A673 (cell line): ENCODE data around the gene ORM2. TPM values are rescaled to one million over a fixed set of nuclear protein-coding genes. Genes with fewer than 3 reads are reported as not detected.

Experiments used
- BruUV-seq: library from RNA; stranded (reverse); fragments of 400-500 nt; replicated peaks from 2 replicates; lab custom pipeline; 2021; lab: Mats Ljungman, UMichigan
- CTCF ChIA-PET: fragments of 300-600 bp; sonication (Branson Sonifier 250); formaldehyde crosslinking; loops from one replicate; lab custom pipeline; 2022; ENCODE audit warnings: antibody characterized with exemption; lab: Charles Lee
- POLR2A ChIA-PET: fragments of 300-600 bp; sonication (Branson Sonifier 250); formaldehyde crosslinking; loops from one replicate; lab custom pipeline; 2022; ENCODE audit warnings: antibody characterized with exemption; ENCODE audit not compliant: low non-redundant PET; lab: Charles Lee
- DNase-seq: peaks from one replicate; pipeline ENCODE4 v3.0.0-alpha.2; 2015; ENCODE audit warnings: low spot score
- H3K27ac ChIP-seq: fragments of 200-600 bp; sonication (generic); 2 replicates; pipeline ENCODE4 v1.5.1; 2016; ENCODE audit warnings: mixed run types, low read depth, mild to moderate bottlenecking, mixed read lengths, antibody characterized with exemption, low read length; ENCODE audit not compliant: poor library complexity, severe bottlenecking
- H3K27me3 ChIP-seq: fragments of 200-600 bp; sonication (generic); replicated peaks from 2 replicates; pipeline ENCODE4 v1.6.1; 2017; ENCODE audit warnings: mixed run types, low read depth, mild to moderate bottlenecking, mixed read lengths, antibody characterized with exemption, low read length; ENCODE audit not compliant: insufficient read depth, poor library complexity
- H3K36me3 ChIP-seq: fragments of 200-600 bp; sonication (generic); 2 replicates; pipeline ENCODE4 v1.6.1; 2016; ENCODE audit warnings: mixed run types, mild to moderate bottlenecking, mixed read lengths, antibody characterized with exemption, low read length; ENCODE audit not compliant: insufficient read depth, poor library complexity, severe bottlenecking
- H3K4me1 ChIP-seq: fragments of 200-600 bp; sonication (generic); 2 replicates; pipeline ENCODE4 v1.6.1; 2017; ENCODE audit warnings: mixed run types, mild to moderate bottlenecking, mixed read lengths, antibody characterized with exemption, low read length; ENCODE audit not compliant: insufficient read depth, poor library complexity, severe bottlenecking
- H3K4me3 ChIP-seq: fragments of 200-600 bp; sonication (generic); 2 replicates; pipeline ENCODE4 v1.5.1; 2016; ENCODE audit warnings: low read depth, mixed run types, mild to moderate bottlenecking, mixed read lengths, low read length; ENCODE audit not compliant: poor library complexity, severe bottlenecking
- H3K9me3 ChIP-seq: fragments of 200-600 bp; sonication (generic); 2 replicates; pipeline ENCODE4 v1.6.1; 2016; ENCODE audit warnings: mixed run types, low read depth, mild to moderate bottlenecking, mixed read lengths, antibody characterized with exemption, low read length; ENCODE audit not compliant: poor library complexity, severe bottlenecking
- EZH2 ChIP-seq: fragments of 200-600 bp; sonication (generic); IDR thresholded peaks from 2 replicates; pipeline ENCODE4 v1.6.1; 2017; ENCODE audit warnings: borderline replicate concordance, low read depth, mild to moderate bottlenecking, mixed read lengths, antibody characterized with exemption, low read length; ENCODE audit not compliant: poor library complexity, severe bottlenecking
- intact Hi-C: fragments of 100-400 bp; cut with micrococcal nuclease; formaldehyde crosslinking; loops from one replicate; pipeline ENCODE4 v1.10.0; 2022; ENCODE audit not compliant: unreplicated experiment
- total RNA-seq: library from RNA; stranded (reverse); gene quantifications from 2 replicates; pipeline ENCODE4 v1.2.3, GENCODE V29; 2021
- TF ChIP-seq, protein P1 (sequence below): fragments of 300-800, 200-600 bp; sonication (generic); conservative IDR thresholded peaks from 2 replicates; pipeline ENCODE4 v1.5.1; 2017; ENCODE audit warnings: low read depth, mild to moderate bottlenecking, antibody characterized with exemption, low read length, moderate library complexity, mixed read lengths

Gene ORM2
- total RNA-seq, 1 experiment from 2014 or later = not detected

DNA sequence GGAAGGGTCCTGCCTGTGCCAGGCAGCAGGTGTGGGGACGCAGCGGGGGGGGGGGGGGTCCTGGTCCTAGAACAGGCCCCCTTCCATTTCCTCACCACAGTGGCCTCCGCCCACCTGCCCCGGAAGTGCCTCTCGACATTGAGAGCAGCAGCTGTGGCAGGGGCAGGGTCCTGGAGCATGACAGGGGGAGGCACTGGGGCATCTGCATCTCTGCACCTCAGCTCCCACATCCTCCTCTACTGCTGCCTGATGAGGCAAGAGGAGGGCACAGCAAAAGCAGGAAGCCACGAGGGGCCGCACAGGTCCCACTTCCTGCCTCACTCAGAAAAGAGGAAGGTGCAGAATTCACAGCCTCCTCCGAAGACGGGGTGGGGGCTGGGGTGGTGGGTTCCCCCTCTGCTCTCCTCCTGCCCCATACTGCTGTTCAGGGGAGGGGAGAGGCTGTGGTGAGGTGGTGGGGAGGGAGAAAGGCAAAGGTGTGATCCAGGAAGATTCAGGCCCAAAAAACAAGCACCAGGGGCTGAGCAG, 43.3 kb downstream of the ORM2 start:
- TF ChIP-seq EZH2 = no peak
- TF ChIP-seq, protein P1, sequence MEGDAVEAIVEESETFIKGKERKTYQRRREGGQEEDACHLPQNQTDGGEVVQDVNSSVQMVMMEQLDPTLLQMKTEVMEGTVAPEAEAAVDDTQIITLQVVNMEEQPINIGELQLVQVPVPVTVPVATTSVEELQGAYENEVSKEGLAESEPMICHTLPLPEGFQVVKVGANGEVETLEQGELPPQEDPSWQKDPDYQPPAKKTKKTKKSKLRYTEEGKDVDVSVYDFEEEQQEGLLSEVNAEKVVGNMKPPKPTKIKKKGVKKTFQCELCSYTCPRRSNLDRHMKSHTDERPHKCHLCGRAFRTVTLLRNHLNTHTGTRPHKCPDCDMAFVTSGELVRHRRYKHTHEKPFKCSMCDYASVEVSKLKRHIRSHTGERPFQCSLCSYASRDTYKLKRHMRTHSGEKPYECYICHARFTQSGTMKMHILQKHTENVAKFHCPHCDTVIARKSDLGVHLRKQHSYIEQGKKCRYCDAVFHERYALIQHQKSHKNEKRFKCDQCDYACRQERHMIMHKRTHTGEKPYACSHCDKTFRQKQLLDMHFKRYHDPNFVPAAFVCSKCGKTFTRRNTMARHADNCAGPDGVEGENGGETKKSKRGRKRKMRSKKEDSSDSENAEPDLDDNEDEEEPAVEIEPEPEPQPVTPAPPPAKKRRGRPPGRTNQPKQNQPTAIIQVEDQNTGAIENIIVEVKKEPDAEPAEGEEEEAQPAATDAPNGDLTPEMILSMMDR = no peak
- no peaks in the 10 kb centered on the region for H3K27me3 ChIP-seq
- ChIA-PET POLR2A (interaction anchor here (0.7 kb wide), 1 partner anchor 1499 kb away, joined by 10 read pairs; no protein-coding TSS in a partner anchor), CTCF (no interaction called here)
- no peak overlapping the region for H3K27ac ChIP-seq
- H3K4me3 ChIP-seq = no peak overlapping the region
- intact Hi-C loops = no loop called here
- DNase-seq = no peak
- no TSS peak for BruUV-seq
- H3K4me1 ChIP-seq = peaks cover 10% of the 10 kb centered on the region
- peaks cover 23% of the 10 kb centered on the region for H3K36me3 ChIP-seq
- H3K9me3 ChIP-seq = no peaks in the 10 kb centered on the region

GRCh38 chr9:114373960-114374730, 44.5 kb downstream of the ORM2 start:
- Histone ChIP-seq H3K36me3 (peaks cover 20% of the 10 kb centered on the region), H3K27me3 (no peaks in the 10 kb centered on the region), H3K4me3 (no peak overlapping the region), H3K27ac (no peak overlapping the region), H3K9me3 (no peaks in the 10 kb centered on the region), H3K4me1 (peaks cover 10% of the 10 kb centered on the region)
- intact Hi-C loops = no loop called here
- CTCF ChIA-PET = no interaction called here
- POLR2A ChIA-PET = interaction anchor here (0.6 to 0.7 kb wide), 2 partner anchors 574 to 1500 kb away, joined by 3 to 10 read pairs; no protein-coding TSS in a partner anchor
- TF ChIP-seq, protein P1 = no peak
- TF ChIP-seq EZH2 = no peak
- no TSS peak for BruUV-seq
- DNase-seq = no peak

- Histone ChIP-seq H3K4me3 (no peak overlapping the region), H3K36me3 (peaks cover 27% of the 10 kb centered on the region), H3K27ac (no peak overlapping the region), H3K9me3 (no peaks in the 10 kb centered on the region), H3K27me3 (no peaks in the 10 kb centered on the region), H3K4me1 (peaks cover 10% of the 10 kb centered on the region)
- BruUV-seq = no TSS peak
- no peak for DNase-seq
- TF ChIP-seq EZH2 = no peak
- TF ChIP-seq, protein P1 = no peak
- intact Hi-C loops = loop anchor here (5.0 kb wide), 1 partner anchor 52 kb away; no protein-coding TSS in a partner anchor
- ChIA-PET POLR2A (no interaction called here), CTCF (no interaction called here)
Observed at GRCh38 chr9:114374936-114375335, 45.3 kb downstream of the ORM2 start.
